HEK293 (cell line): Measurements from ENCODE around the gene CHD1.

Experiments
- KLF16 ChIP-seq: fragments of 450-650 bp; formaldehyde crosslinking; IDR thresholded peaks from 2 replicates; pipeline ENCODE4 v1.5.1; 2017; ENCODE audit warnings: missing biosample characterization, missing genetic modification characterization
- SETDB1 ChIP-seq: IDR thresholded peaks from one replicate; pipeline ENCODE4 v1.6.1; 2017; ENCODE audit warnings: mild to moderate bottlenecking, low read length, moderate library complexity, mixed read lengths; ENCODE audit not compliant: insufficient read length
- ZBTB11 ChIP-seq: fragments of 450-650 bp; formaldehyde crosslinking; conservative IDR thresholded peaks from 2 replicates; pipeline ENCODE4 v1.5.1; 2016; ENCODE audit warnings: low read depth, missing biosample characterization, missing genetic modification characterization
- ZBTB17 ChIP-seq: fragments of 450-650 bp; formaldehyde crosslinking; IDR thresholded peaks from 2 replicates; pipeline ENCODE4 v1.5.1; 2016; ENCODE audit warnings: missing biosample characterization, missing genetic modification characterization
- ZNF121 ChIP-seq: fragments of 450-650 bp; formaldehyde crosslinking; IDR thresholded peaks from 2 replicates; pipeline ENCODE4 v1.5.1; 2016; ENCODE audit warnings: missing biosample characterization, missing genetic modification characterization
- ZNF24 ChIP-seq: fragments of 450-650 bp; formaldehyde crosslinking; IDR thresholded peaks from 2 replicates; pipeline ENCODE4 v1.5.1; 2016; ENCODE audit warnings: missing biosample characterization, missing genetic modification characterization
- ZNF629 ChIP-seq: fragments of 450-650 bp; formaldehyde crosslinking; IDR thresholded peaks from 2 replicates; pipeline ENCODE4 v1.5.1; 2017; ENCODE audit warnings: missing biosample characterization, missing genetic modification characterization
- ZNF660 ChIP-seq: fragments of 450-650 bp; IDR thresholded peaks from 2 replicates; pipeline ENCODE4 v1.5.1; 2018; ENCODE audit warnings: missing biosample characterization, mild to moderate bottlenecking, missing genetic modification characterization
- ZSCAN23 ChIP-seq: fragments of 450-650 bp; formaldehyde crosslinking; IDR thresholded peaks from 2 replicates; pipeline ENCODE4 v1.5.1; 2016; ENCODE audit warnings: missing biosample characterization, missing genetic modification characterization
- TF ChIP-seq, protein P1 (sequence below): fragments of 450-650 bp; formaldehyde crosslinking; IDR thresholded peaks from 2 replicates; pipeline ENCODE4 v1.5.1; 2016; ENCODE audit warnings: missing biosample characterization, missing genetic modification characterization

DNA sequence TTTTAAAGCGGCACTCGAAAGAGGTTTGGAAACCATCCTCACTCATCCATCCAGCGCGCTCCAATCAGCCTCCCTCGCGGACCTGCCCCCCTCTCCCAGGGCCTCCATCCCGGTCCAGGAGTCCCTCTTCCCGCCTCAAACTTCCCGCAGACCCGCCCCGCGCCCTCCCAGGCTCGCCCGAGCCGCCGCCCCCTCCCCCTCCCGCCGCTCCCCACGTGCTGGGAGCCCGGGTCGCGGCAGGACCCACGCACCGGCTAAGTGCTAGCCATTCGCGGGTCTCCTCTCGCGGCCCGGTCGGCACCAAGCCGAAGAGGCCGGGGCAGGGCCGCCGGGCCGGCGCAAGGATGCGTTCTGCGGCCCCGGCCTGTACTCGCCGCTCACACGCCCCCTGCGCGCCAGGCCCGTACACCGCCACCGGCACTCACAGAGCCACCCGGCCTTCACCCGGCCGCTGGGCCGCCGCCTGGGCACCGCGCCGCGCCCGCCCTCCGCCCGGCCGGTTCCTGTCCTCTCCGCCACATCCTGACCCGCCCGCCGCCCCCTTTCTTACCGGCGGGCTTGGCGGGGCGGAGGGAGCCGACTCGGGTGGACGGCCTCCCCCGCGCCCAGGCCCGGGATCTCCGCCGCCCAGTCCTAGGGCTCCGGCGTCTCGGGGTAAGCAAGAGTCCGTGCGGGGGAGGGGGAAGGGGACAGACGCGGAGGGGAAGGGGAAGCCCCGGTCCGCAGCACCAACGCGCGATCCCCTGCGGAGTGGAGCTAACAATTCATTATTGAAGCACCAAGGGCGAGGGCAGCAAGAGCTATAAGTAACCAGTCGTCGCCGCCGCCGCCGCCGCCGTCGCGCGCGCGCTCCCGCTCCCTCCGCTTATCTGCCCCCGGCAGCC lies 576 bp downstream of the CHD1 start:
- TF ChIP-seq KLF16 (tag by site-specific recombination) (no peak), ZNF629 (tag by site-specific recombination) (no peak), ZSCAN23 (tag by site-specific recombination) (no peak), ZBTB11 (tag by site-specific recombination) (no peak; the same call in 1 of the 2 replicates), ZBTB17 (tag by site-specific recombination) (no peak), SETDB1 (no peak), ZNF24 (tag by site-specific recombination) (no peak), ZNF660 (tag by site-specific recombination) (0 out of 2 replicates have a peak, but pooled peaks have one; percentile 13), ZNF121 (tag by site-specific recombination) (no peak)
- TF ChIP-seq, protein P1, sequence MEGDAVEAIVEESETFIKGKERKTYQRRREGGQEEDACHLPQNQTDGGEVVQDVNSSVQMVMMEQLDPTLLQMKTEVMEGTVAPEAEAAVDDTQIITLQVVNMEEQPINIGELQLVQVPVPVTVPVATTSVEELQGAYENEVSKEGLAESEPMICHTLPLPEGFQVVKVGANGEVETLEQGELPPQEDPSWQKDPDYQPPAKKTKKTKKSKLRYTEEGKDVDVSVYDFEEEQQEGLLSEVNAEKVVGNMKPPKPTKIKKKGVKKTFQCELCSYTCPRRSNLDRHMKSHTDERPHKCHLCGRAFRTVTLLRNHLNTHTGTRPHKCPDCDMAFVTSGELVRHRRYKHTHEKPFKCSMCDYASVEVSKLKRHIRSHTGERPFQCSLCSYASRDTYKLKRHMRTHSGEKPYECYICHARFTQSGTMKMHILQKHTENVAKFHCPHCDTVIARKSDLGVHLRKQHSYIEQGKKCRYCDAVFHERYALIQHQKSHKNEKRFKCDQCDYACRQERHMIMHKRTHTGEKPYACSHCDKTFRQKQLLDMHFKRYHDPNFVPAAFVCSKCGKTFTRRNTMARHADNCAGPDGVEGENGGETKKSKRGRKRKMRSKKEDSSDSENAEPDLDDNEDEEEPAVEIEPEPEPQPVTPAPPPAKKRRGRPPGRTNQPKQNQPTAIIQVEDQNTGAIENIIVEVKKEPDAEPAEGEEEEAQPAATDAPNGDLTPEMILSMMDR (tag by site-specific recombination): no peak
